ENCODE data around the gene CKLF. TPM values are rescaled to one million over a fixed set of nuclear protein-coding genes. Genes with fewer than 3 reads are reported as not detected.
A peak's percentile ranks its signal among the peaks of the same experiment; 100 is the strongest.

CKLF gene
- total RNA-seq, 2 donors from 2014 or later = 41.5 to 58.4 TPM

- DNase-seq = no peak
- intact Hi-C loops (cut with DNase I) = loop anchor here (5.0 kb wide), 1 partner anchor 36 kb away; the partner anchor contains the start of genes CKLF and TK2
- no peak for TF ChIP-seq CTCF (IDR thresholded peaks at IDR 0.05)
- Histone ChIP-seq H3K36me3 (no peaks in the 10 kb centered on the region), H3K9ac (ENCODE audit: low read depth in 2 of 2, low read length in 2 of 2) (peak overlapping the region; percentile 68 to 96), H3K27ac (peak overlapping the region; percentile 97), H3K27me3 (no peaks in the 10 kb centered on the region), H3K4me1 (peaks cover 18% of the 10 kb centered on the region), H3K9me3 (no peaks in the 10 kb centered on the region), H3K4me3 (no peak overlapping the region)
These were observed 35.9 kb upstream of the CKLF start for GRCh38 chr16:66516509-66516807.

- Histone ChIP-seq H3K27me3 (no peaks in the 10 kb centered on the region), H3K9me3 (no peaks in the 10 kb centered on the region), H3K4me1 (peaks cover 18% of the 10 kb centered on the region), H3K36me3 (no peaks in the 10 kb centered on the region), H3K27ac (peak overlapping the region; percentile 97), H3K9ac (ENCODE audit: low read depth in 2 of 2, low read length in 2 of 2) (peak overlapping the region; percentile 84 to 96), H3K4me3 (no peak overlapping the region)
- TF ChIP-seq CTCF (IDR thresholded peaks at IDR 0.05) = no peak
- DNase-seq = peak; percentile 99
- intact Hi-C loops (cut with DNase I) = loop anchor here (5.0 kb wide), 1 partner anchor 35 kb away; the partner anchor contains the start of genes CKLF and TK2
These were observed 35.4 kb upstream of the CKLF start for GRCh38 chr16:66516808-66517585.

- peak overlapping the region; percentile 97 for H3K27ac ChIP-seq
- H3K27me3 ChIP-seq = no peaks in the 10 kb centered on the region
- H3K4me1 ChIP-seq = peaks cover 18% of the 10 kb centered on the region
- intact Hi-C loops (cut with DNase I) = loop anchor here (5.0 kb wide), 1 partner anchor 35 kb away; the partner anchor contains the start of genes CKLF and TK2
- no peaks in the 10 kb centered on the region for H3K36me3 ChIP-seq
- no peaks in the 10 kb centered on the region for H3K9me3 ChIP-seq
- TF ChIP-seq CTCF (IDR thresholded peaks at IDR 0.05) = no peak
- H3K4me3 ChIP-seq = no peak overlapping the region
- DNase-seq = no peak
- H3K9ac ChIP-seq (ENCODE audit: low read depth in 2 of 2, low read length in 2 of 2) = peak overlapping the region; percentile 84 to 96
These were observed 34.7 kb upstream of the CKLF start for GRCh38 chr16:66517586-66518263.

- peaks cover 18% of the 10 kb centered on the region for H3K4me1 ChIP-seq
- H3K27ac ChIP-seq = peak overlapping the region; percentile 73
- H3K9ac ChIP-seq (ENCODE audit: low read depth in 2 of 2, low read length in 2 of 2) = peak overlapping the region in 1 of 2 donors; percentile 37
- H3K27me3 ChIP-seq = no peaks in the 10 kb centered on the region
- TF ChIP-seq CTCF (IDR thresholded peaks at IDR 0.05) = no peak
- no peaks in the 10 kb centered on the region for H3K36me3 ChIP-seq
- no peaks in the 10 kb centered on the region for H3K9me3 ChIP-seq
- H3K4me3 ChIP-seq = no peak overlapping the region
- no peak for DNase-seq
- intact Hi-C loops (cut with DNase I) = loop anchor here (5.0 kb wide), 1 partner anchor 33 kb away; the partner anchor contains the start of genes CKLF and TK2
These were observed 32.6 kb upstream of the CKLF start for GRCh38 chr16:66519482-66520373.
